Gastrocnemius medialis (tissue), 4 donors: Measurements from ENCODE around the gene TSR3.

Experiments used
- CTCF ChIP-seq, 5 experiments: fragments of 450-650 bp in 3 of 5; fragments of 200-600 bp in 2 of 5; sonication (generic) in 2 of 5; IDR thresholded peaks in 4 of 5; conservative IDR thresholded peaks in 1 of 5; 1 replicate in 4 of 5; 2 replicates in 1 of 5; pipeline ENCODE4 v1.5.1; 2016 to 2019; ENCODE audit warnings: antibody characterized with exemption in 5 of 5, mild to moderate bottlenecking in 3 of 5, moderate library complexity in 3 of 5
- POLR2A ChIP-seq, 2 donors: fragments of 450-650 bp; IDR thresholded peaks; one replicate each; pipeline ENCODE4 v1.6.1; 2017; ENCODE audit warnings: antibody characterized with exemption in 2 of 2, mild to moderate bottlenecking in 2 of 2, moderate library complexity in 2 of 2

DNA sequence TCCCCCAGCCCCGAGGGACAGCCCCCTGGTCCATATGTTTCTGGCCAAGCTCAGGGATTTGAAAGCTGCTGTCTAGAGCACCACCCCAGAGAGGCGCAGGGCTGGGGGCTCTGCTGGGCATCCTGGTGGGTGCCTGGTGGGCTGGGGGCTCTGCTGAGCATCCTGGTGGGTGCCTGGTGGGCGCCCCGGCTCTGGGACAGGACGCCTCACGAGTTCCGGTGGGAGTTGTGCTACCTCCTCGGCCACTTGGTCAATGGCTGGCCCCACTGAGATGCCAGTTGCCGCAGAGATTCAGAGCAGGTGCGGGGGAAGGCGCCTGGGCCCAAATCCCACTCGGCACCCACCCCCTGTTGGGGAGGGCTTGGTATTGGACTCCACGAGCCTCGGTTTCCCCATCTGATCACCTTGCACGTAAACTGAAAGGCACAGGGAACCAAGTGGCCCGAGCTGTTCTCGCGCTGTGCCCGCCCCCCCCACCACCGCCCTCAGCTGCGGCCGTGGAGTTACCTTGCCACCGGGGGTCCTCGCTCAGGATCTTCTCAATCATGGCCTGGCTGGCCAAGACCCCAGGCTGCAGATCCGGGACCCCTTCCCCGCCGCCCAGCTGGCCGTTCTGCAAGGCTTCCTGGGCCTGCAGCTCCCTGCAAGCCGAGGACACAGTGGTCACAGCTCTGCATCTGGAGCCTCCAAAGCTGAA is 49.5 kb upstream of the TSR3 start:
- TF ChIP-seq CTCF (IDR thresholded peaks at IDR 0.05 in 4 of 5, conservative IDR thresholded peaks at IDR 0.05 in 1 of 5) = no peak
- TF ChIP-seq POLR2A (IDR thresholded peaks at IDR 0.05) = no peak
